Type B pancreatic cell (in vitro differentiated cells): ENCODE results near the gene HOXD4. TPM values are rescaled to one million over a fixed set of nuclear protein-coding genes. Genes with fewer than 3 reads are reported as not detected.

Experiments used
- DNase-seq: peaks from one replicate; pipeline ENCODE4 v3.0.0; 2021; ENCODE audit warnings: mixed read lengths; ENCODE audit not compliant: unreplicated experiment; ENCODE audit errors: extremely low spot score
- H3K27ac Mint-ChIP-seq: 2 replicates; pipeline ENCODE4 v1.8.0; 2021; ENCODE audit warnings: mild to moderate bottlenecking, mixed read lengths
- H3K27me3 Mint-ChIP-seq: 2 replicates; pipeline ENCODE4 v1.8.0; 2021; ENCODE audit warnings: mixed read lengths
- H3K36me3 Mint-ChIP-seq: 2 replicates; pipeline ENCODE4 v1.8.0; 2021; ENCODE audit warnings: mixed read lengths
- H3K4me1 Mint-ChIP-seq: one replicate; pipeline ENCODE4 v1.8.0; 2021; ENCODE audit warnings: mixed read lengths; ENCODE audit not compliant: unreplicated experiment
- H3K4me3 Mint-ChIP-seq: 2 replicates; pipeline ENCODE4 v1.8.0; 2021; ENCODE audit warnings: mild to moderate bottlenecking, mixed read lengths
- H3K9me3 Mint-ChIP-seq: 2 replicates; pipeline ENCODE4 v1.8.0; 2021; ENCODE audit warnings: mixed read lengths
- CTCF ChIP-seq: fragments of 200-600 bp; sonication (generic); conservative IDR thresholded peaks from 2 replicates; pipeline ENCODE4 v1.5.0; 2021; ENCODE audit warnings: antibody characterized with exemption, mild to moderate bottlenecking
- total RNA-seq: library from RNA; stranded (reverse); gene quantifications from 2 replicates; pipeline ENCODE4 v1.2.1, GENCODE V29; 2021; ENCODE audit warnings: low replicate concordance

The HOXD4 gene
- total RNA-seq, 1 donor from 2014 or later, result 37.0 TPM

- peaks cover 85% of the 10 kb centered on the region for H3K27me3 Mint-ChIP-seq
- no peaks in the 10 kb centered on the region for H3K9me3 Mint-ChIP-seq
- DNase-seq, result no peak
- H3K4me3 Mint-ChIP-seq, result peak overlapping the region; percentile 86
- H3K4me1 Mint-ChIP-seq, result peaks cover 29% of the 10 kb centered on the region
- no peak overlapping the region for H3K27ac Mint-ChIP-seq
- no peak for TF ChIP-seq CTCF
- H3K36me3 Mint-ChIP-seq, result no peaks in the 10 kb centered on the region
Observed at GRCh38 chr2:176127774-176128072, 23.6 kb upstream of the HOXD4 start.

- no peak for TF ChIP-seq CTCF
- Mint-ChIP-seq H3K36me3 (no peaks in the 10 kb centered on the region), H3K4me3 (peak overlapping the region; percentile 86), H3K27ac (peak overlapping the region; percentile 69), H3K27me3 (peaks cover 89% of the 10 kb centered on the region), H3K9me3 (no peaks in the 10 kb centered on the region), H3K4me1 (peaks cover 32% of the 10 kb centered on the region)
- DNase-seq, result no peak
Observed at GRCh38 chr2:176128172-176128981, 23.0 kb upstream of the HOXD4 start.

- peak; percentile 81 for DNase-seq
- peak within 1 kb of the TSS; percentile 89 for H3K4me3 Mint-ChIP-seq
- TF ChIP-seq CTCF, result no peak
- H3K27ac Mint-ChIP-seq, result peak within 1 kb of the TSS; percentile 69
- H3K27me3 Mint-ChIP-seq, result peaks cover 89% of the 10 kb centered on the region
- no peaks in the 10 kb centered on the region for H3K36me3 Mint-ChIP-seq
- no peaks in the 10 kb centered on the region for H3K9me3 Mint-ChIP-seq
- peaks cover 26% of the 10 kb centered on the region for H3K4me1 Mint-ChIP-seq
Observed at GRCh38 chr2:176128982-176129796, 22.2 kb upstream of the HOXD4 start, which contains the start of gene HOXD8. Gene HOXD8 (plus strand): TSS chr2:176129705. CDS start chr2:176130367, 662 bp downstream.

GRCh38 chr2:176129813-176130146, 21.6 kb upstream of the HOXD4 start:
- H3K27ac Mint-ChIP-seq, result no peak overlapping the region
- peaks cover 26% of the 10 kb centered on the region for H3K4me1 Mint-ChIP-seq
- no peaks in the 10 kb centered on the region for H3K36me3 Mint-ChIP-seq
- TF ChIP-seq CTCF, result no peak
- H3K27me3 Mint-ChIP-seq, result peaks cover 89% of the 10 kb centered on the region
- H3K4me3 Mint-ChIP-seq, result peak overlapping the region; percentile 77
- DNase-seq, result no peak
- no peaks in the 10 kb centered on the region for H3K9me3 Mint-ChIP-seq

GRCh38 chr2:176130147-176130956, 21.0 kb upstream of the HOXD4 start:
- H3K27ac Mint-ChIP-seq, result peak overlapping the region; percentile 35
- peaks cover 31% of the 10 kb centered on the region for H3K4me1 Mint-ChIP-seq
- no peaks in the 10 kb centered on the region for H3K9me3 Mint-ChIP-seq
- peak overlapping the region; percentile 89 for H3K4me3 Mint-ChIP-seq
- peak; percentile 77 for DNase-seq
- no peak for TF ChIP-seq CTCF
- peaks cover 89% of the 10 kb centered on the region for H3K27me3 Mint-ChIP-seq
- no peaks in the 10 kb centered on the region for H3K36me3 Mint-ChIP-seq
